H9 (cell line): ENCODE results near the gene ST3GAL5. TPM values are rescaled to one million over a fixed set of nuclear protein-coding genes. Genes with fewer than 3 reads are reported as not detected.
"Not testable (repeated sequence)": the region's sequence is repeated elsewhere in the genome, so short reads cannot be mapped to it uniquely, and the experiment has no call there.

Experiments
- DNase-seq: peaks from one replicate; pipeline ENCODE4 v3.0.0-alpha.2; 2017
- H2AFZ ChIP-seq: one replicate; pipeline ENCODE4 v1.6.1; 2013; ENCODE audit warnings: mild to moderate bottlenecking, low read length, control low read depth, moderate library complexity
- H2AK5ac ChIP-seq: 2 replicates; pipeline ENCODE4 v1.6.1; 2013; ENCODE audit warnings: low read length, control low read depth, mixed read lengths; ENCODE audit not compliant: insufficient read length
- H2BK120ac ChIP-seq: one replicate; pipeline ENCODE4 v1.6.1; 2013; ENCODE audit warnings: low read depth, mild to moderate bottlenecking, low read length, control low read depth, inconsistent platforms; ENCODE audit not compliant: poor library complexity, severe bottlenecking
- H2BK12ac ChIP-seq: 2 replicates; pipeline ENCODE4 v1.6.1; 2013; ENCODE audit warnings: low read length, control low read depth, mixed read lengths, low read depth; ENCODE audit not compliant: insufficient read length
- H2BK15ac ChIP-seq: 2 replicates; pipeline ENCODE4 v1.6.1; 2013; ENCODE audit warnings: low read depth, low read length, control low read depth
- H2BK20ac ChIP-seq: one replicate; pipeline ENCODE4 v1.6.1; 2013; ENCODE audit warnings: low read depth, mild to moderate bottlenecking, low read length, control low read depth, inconsistent platforms; ENCODE audit not compliant: poor library complexity, severe bottlenecking
- H2BK5ac ChIP-seq: 2 replicates; pipeline ENCODE4 v1.6.1; 2013; ENCODE audit warnings: low read length, control low read depth, mixed read lengths; ENCODE audit not compliant: insufficient read length
- H3K14ac ChIP-seq: 2 replicates; pipeline ENCODE4 v1.6.1; 2013; ENCODE audit warnings: low read length, control low read depth; ENCODE audit not compliant: insufficient read depth
- H3K18ac ChIP-seq: 2 replicates; pipeline ENCODE4 v1.6.1; 2013; ENCODE audit warnings: low read depth, mild to moderate bottlenecking, mixed read lengths, low read length, control low read depth; ENCODE audit not compliant: insufficient read length
- H3K23ac ChIP-seq: 2 replicates; pipeline ENCODE4 v1.6.1; 2013; ENCODE audit warnings: low read length, control low read depth, mixed read lengths, low read depth; ENCODE audit not compliant: insufficient read length
- H3K23me2 ChIP-seq: 2 replicates; pipeline ENCODE4 v1.6.1; 2013; ENCODE audit warnings: low read depth, mild to moderate bottlenecking, mixed read lengths, low read length, control low read depth; ENCODE audit not compliant: insufficient read length, poor library complexity, severe bottlenecking
- H3K27ac ChIP-seq: 2 replicates; pipeline ENCODE4 v1.5.1; 2013; ENCODE audit warnings: low read length, control low read depth, mixed read lengths, low read depth; ENCODE audit not compliant: insufficient read length
- H3K27me3 ChIP-seq: 2 replicates; pipeline ENCODE4 v1.6.1; 2013; ENCODE audit warnings: low read length, control low read depth, inconsistent platforms; ENCODE audit not compliant: insufficient read depth
- H3K4ac ChIP-seq: 2 replicates; pipeline ENCODE4 v1.6.1; 2013; ENCODE audit warnings: low read depth, mild to moderate bottlenecking, control low read depth, inconsistent platforms, low read length, moderate library complexity
- H3K4me1 ChIP-seq: 2 replicates; pipeline ENCODE4 v1.6.1; 2013; ENCODE audit warnings: low read length, control low read depth, inconsistent platforms; ENCODE audit not compliant: insufficient read depth
- H3K4me2 ChIP-seq: 2 replicates; pipeline ENCODE4 v1.6.1; 2013; ENCODE audit warnings: low read length, control low read depth, mixed read lengths; ENCODE audit not compliant: insufficient read length, insufficient read depth
- H3K56ac ChIP-seq: 2 replicates; pipeline ENCODE4 v1.6.1; 2013; ENCODE audit warnings: low read depth, mild to moderate bottlenecking, mixed read lengths, low read length, control low read depth; ENCODE audit not compliant: insufficient read length
- H3K79me1 ChIP-seq: 2 replicates; pipeline ENCODE4 v1.6.1; 2013; ENCODE audit warnings: low read depth, mild to moderate bottlenecking, moderate library complexity, low read length, control low read depth, inconsistent platforms; ENCODE audit not compliant: insufficient read depth, poor library complexity, severe bottlenecking
- H3K79me2 ChIP-seq: 2 replicates; pipeline ENCODE4 v1.6.1; 2013; ENCODE audit warnings: low read length, control low read depth, inconsistent platforms; ENCODE audit not compliant: insufficient read depth
- H3K9ac ChIP-seq: 2 replicates; pipeline ENCODE4 v1.6.1; 2013; ENCODE audit warnings: low read length, control low read depth, mixed read lengths; ENCODE audit not compliant: insufficient read length; ENCODE audit errors: extremely low read depth
- H3K9me3 ChIP-seq: one replicate; pipeline ENCODE4 v1.6.1; 2013; ENCODE audit warnings: low read depth, low read length, inconsistent platforms; ENCODE audit not compliant: control insufficient read depth
- H3T11ph ChIP-seq: one replicate; pipeline ENCODE4 v1.6.1; 2013; ENCODE audit warnings: mild to moderate bottlenecking, low read length, control low read depth, inconsistent platforms
- H4K20me1 ChIP-seq: one replicate; pipeline ENCODE4 v1.6.1; 2013; ENCODE audit not compliant: control insufficient read depth, insufficient read length, insufficient read depth
- H4K5ac ChIP-seq: 2 replicates; pipeline ENCODE4 v1.6.1; 2013; ENCODE audit warnings: low read depth, mild to moderate bottlenecking, mixed read lengths, low read length, control low read depth; ENCODE audit not compliant: insufficient read length
- H4K8ac ChIP-seq: replicated peaks from 2 replicates; pipeline ENCODE4 v1.6.1; 2013; ENCODE audit warnings: low read length, control low read depth, mixed read lengths, low read depth; ENCODE audit not compliant: insufficient read length
- H4K91ac ChIP-seq: 2 replicates; pipeline ENCODE4 v1.6.1; 2013; ENCODE audit warnings: low read depth, mild to moderate bottlenecking, moderate library complexity, mixed read lengths, low read length, control low read depth; ENCODE audit not compliant: insufficient read length
- H3K27ac Mint-ChIP-seq, 3 experiments: 2 replicates in 2 of 3; 3 replicates in 1 of 3; pipeline ENCODE4 v1.8.0; 2020 to 2021; ENCODE audit warnings: mixed read lengths in 3 of 3, mild to moderate bottlenecking in 1 of 3, moderate library complexity in 1 of 3
- H3K27me3 Mint-ChIP-seq: 2 replicates; pipeline ENCODE4 v1.8.0; 2021; ENCODE audit warnings: low read depth, mild to moderate bottlenecking, moderate library complexity, mixed read lengths
- H3K36me3 Mint-ChIP-seq, 3 experiments: 2 replicates in 2 of 3; 3 replicates in 1 of 3; pipeline ENCODE4 v1.8.0; 2020 to 2021; ENCODE audit warnings: low read depth in 3 of 3, mixed read lengths in 3 of 3; ENCODE audit not compliant: insufficient read depth in 1 of 3
- H3K4me1 Mint-ChIP-seq, 2 experiments: 2 replicates each; pipeline ENCODE4 v1.8.0; 2020; ENCODE audit warnings: mixed read lengths in 2 of 2
- H3K4me3 Mint-ChIP-seq, 2 experiments: 2 replicates in 1 of 2; 3 replicates in 1 of 2; pipeline ENCODE4 v1.8.0; 2020 to 2021; ENCODE audit warnings: mild to moderate bottlenecking in 2 of 2, mixed read lengths in 2 of 2, moderate library complexity in 1 of 2
- H3K9me3 Mint-ChIP-seq, 2 experiments: 2 replicates in 1 of 2; 3 replicates in 1 of 2; pipeline ENCODE4 v1.8.0; 2020; ENCODE audit warnings: mild to moderate bottlenecking in 2 of 2, mixed read lengths in 2 of 2, moderate library complexity in 1 of 2
- WGBS: extraction: QIAGEN DNeasy Blood & Tissue Kit; methylation state at CpG from one replicate; pipeline ENCODE4 v1.1.7; 2013; ENCODE audit warnings: missing lambda C conversion rate, low lambda C conversion rate, mixed read lengths; ENCODE audit not compliant: insufficient read length; ENCODE audit errors: extremely low coverage; 5-methylcytosine and 5-hydroxymethylcytosine counted together
- total RNA-seq: library from RNA; stranded (reverse); gene quantifications from 2 replicates; pipeline ENCODE4 v1.2.1, GENCODE V29; 2021

Gene ST3GAL5
- total RNA-seq, 1 experiment from 2014 or later, result 3.3 TPM

DNA sequence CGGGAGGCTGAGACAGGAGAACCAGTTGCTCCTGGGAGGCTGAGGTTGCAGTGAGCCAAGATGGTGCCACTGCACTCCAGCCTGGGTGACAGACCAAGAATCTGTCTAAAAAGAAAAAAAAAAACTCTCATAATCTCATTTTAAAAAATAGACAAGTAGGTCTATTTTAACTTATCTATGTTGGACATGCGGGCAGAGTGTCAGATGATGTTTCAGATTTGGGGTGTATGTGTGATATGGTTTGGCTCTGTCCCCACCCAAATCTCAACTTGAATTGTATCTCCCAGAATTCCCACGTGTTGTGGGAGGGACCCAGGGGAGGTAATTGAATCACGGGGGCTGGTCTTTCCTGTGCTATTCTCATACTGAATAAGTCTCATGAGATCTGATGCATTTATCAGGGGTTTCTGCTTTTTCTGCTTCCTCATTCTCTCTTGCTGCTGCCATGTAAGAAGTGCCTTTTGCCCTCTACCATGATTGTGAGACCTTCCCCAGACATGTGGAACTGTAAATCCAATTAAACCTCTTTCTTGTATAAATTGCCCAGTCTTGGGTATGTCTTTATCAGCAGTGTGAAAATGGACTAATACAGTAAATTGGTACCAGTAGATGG is 8.0 kb downstream of the ST3GAL5 start:
- not testable (repeated sequence) for H3K56ac ChIP-seq, H2BK5ac ChIP-seq, H2AFZ ChIP-seq, H3K79me2 ChIP-seq, H4K91ac ChIP-seq, H3K18ac ChIP-seq, H3K23me2 ChIP-seq, H4K5ac ChIP-seq, H2BK12ac ChIP-seq, H3K4ac ChIP-seq, H3K4me3 Mint-ChIP-seq, H3K23ac ChIP-seq, H3K79me1 ChIP-seq, H4K8ac ChIP-seq, H3K4me1 ChIP-seq, H3K27ac ChIP-seq, H2BK20ac ChIP-seq, H3K27me3 Mint-ChIP-seq, H2BK120ac ChIP-seq, H3K14ac ChIP-seq, H2AK5ac ChIP-seq, H3K4me2 ChIP-seq, H3K27me3 ChIP-seq, H3K9me3 ChIP-seq, DNase-seq, H2BK15ac ChIP-seq, H4K20me1 ChIP-seq, H3T11ph ChIP-seq, H3K9ac ChIP-seq, H3K27ac Mint-ChIP-seq
- WGBS, result no CpG with 5 or more reads among the region's 4 CpGs
- H3K36me3 Mint-ChIP-seq, result peaks cover 17 to 25% (median 24%) of the 10 kb centered on the region in 3 experiments
- peaks cover 8 to 11% of the 10 kb centered on the region in 2 experiments for H3K4me1 Mint-ChIP-seq
- H3K9me3 Mint-ChIP-seq, result peaks cover 23 to 25% of the 10 kb centered on the region in 2 experiments
